GM12892 (cell line): ENCODE measurements around the gene NKAIN1. TPM values are rescaled to one million over a fixed set of nuclear protein-coding genes. Genes with fewer than 3 reads are reported as not detected.
A peak's percentile ranks its signal among the peaks of the same experiment; 100 is the strongest.
"Not testable (repeated sequence)": the region's sequence is repeated elsewhere in the genome, so short reads cannot be mapped to it uniquely, and the experiment has no call there.

ENCODE experiments used
- DNase-seq: peaks from one replicate; pipeline ENCODE4 v3.0.0; 2011; ENCODE audit not compliant: insufficient read length
- FAIRE-seq: peaks from 2 replicates; lab custom pipeline; 2011; peaks lifted over from hg19 to GRCh38; lab: Jason Lieb, UNC
- POLR2A ChIP-seq: IDR thresholded peaks from 2 replicates; pipeline ENCODE4 v1.6.1; 2011; ENCODE audit warnings: low read depth, low read length, control low read depth
- POLR2AphosphoS5 ChIP-seq: IDR thresholded peaks from 2 replicates; pipeline ENCODE4 v1.6.1; 2011; ENCODE audit warnings: low read depth, low read length, control low read depth
- TAF1 ChIP-seq: IDR thresholded peaks from 2 replicates; pipeline ENCODE4 v1.6.1; 2011; ENCODE audit warnings: low read depth, mild to moderate bottlenecking, control low read depth, low read length, borderline replicate concordance
- polyA plus RNA-seq: library from polyadenylated mRNA; unstranded; fragments of >200 nt; gene quantifications from one replicate; pipeline ENCODE4 v1.2.1, GENCODE V29; 2012; ENCODE audit warnings: missing spikeins, inconsistent platforms; ENCODE audit not compliant: missing spikeins

The NKAIN1 gene
- not detected for polyA plus RNA-seq

DNA sequence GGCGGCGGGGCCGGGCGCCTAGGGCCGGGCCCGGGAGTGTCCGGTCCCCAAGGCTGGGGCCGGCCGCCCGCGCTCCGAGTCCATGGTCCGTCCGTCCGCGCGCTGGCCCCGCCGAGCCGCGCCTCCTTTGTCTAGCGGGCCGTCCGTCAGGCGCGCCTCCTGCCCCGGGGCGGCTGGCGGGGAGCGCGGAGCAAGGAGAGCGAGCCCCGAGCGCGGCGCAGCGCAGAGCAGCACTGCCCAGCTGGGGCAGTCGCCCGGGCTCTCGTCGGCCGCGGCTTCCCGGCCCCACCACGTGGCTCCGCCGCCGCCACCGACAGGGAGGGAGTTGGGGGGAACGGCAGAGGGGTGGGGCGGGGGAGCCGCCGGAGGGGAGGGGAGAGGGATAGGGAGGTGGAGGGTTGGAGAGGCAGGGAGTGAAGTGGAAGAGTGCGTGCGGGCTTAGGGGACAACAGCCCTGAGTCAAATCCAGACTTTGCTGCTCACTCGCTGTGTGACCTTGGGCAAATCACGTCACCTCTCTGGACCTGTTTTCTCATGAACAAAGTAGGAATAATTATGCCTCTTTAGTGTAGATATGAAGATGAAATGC is at the start of gene NKAIN1:
TSS of gene NKAIN1 (minus strand) at position 235 of the 589 bp plus-strand sequence. CDS start 340 bp downstream, outside the sequence.
- DNase-seq (no peak), FAIRE-seq (no peak)
- TF ChIP-seq POLR2A: no peak
- no peak for TF ChIP-seq POLR2AphosphoS5
- TF ChIP-seq TAF1: no peak

- FAIRE-seq (no peak), DNase-seq (no peak)
- TF ChIP-seq POLR2AphosphoS5: no peak
- TF ChIP-seq TAF1: no peak
- TF ChIP-seq POLR2A: no peak
Measured at GRCh38 chr1:31289021-31289420, 49.3 kb upstream of the NKAIN1 start.

DNA sequence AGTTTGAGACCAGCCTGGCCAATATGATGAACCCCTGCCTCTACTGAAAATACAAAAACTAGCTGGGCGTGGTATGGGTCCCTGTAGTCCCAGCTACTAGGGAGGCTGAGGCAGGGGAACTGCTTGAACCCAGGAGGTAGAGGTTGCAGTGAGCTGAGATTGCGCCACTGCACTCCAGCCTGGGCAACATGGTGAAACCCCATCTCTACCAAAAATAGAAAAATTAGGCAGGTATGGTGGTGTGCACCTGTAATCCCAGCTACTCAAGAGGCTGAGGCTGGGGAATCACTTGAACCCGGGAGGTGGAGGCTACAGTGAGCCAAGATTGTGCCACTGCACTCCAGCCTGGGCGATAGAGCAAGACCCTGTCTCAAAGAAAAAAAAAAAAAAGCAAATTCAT is 48.1 kb upstream of the NKAIN1 start:
- FAIRE-seq: peak; percentile 74

GRCh38 chr1:31282426-31282825 is 42.7 kb upstream of the NKAIN1 start:
- not testable (repeated sequence) for FAIRE-seq, DNase-seq

More for the DNA sequence above, 48.1 kb upstream of the NKAIN1 start:
- DNase-seq: not testable (repeated sequence)

- no peak for DNase-seq
- FAIRE-seq: no peak
- TF ChIP-seq POLR2AphosphoS5 (no peak), TAF1 (no peak), POLR2A (no peak)
Measured at GRCh38 chr1:31273619-31274018, 33.9 kb upstream of the NKAIN1 start.

GRCh38 chr1:31272369-31272768 is 32.7 kb upstream of the NKAIN1 start:
- no peak for FAIRE-seq
- no peak for TF ChIP-seq POLR2A
- no peak for TF ChIP-seq POLR2AphosphoS5
- no peak for DNase-seq

- no peak for TF ChIP-seq POLR2A
- TF ChIP-seq POLR2AphosphoS5: no peak
- no peak for TF ChIP-seq TAF1
- FAIRE-seq (no peak), DNase-seq (no peak)
Measured at GRCh38 chr1:31266547-31266946, 26.9 kb upstream of the NKAIN1 start.

- no peak for TF ChIP-seq POLR2AphosphoS5
- no peak for TF ChIP-seq POLR2A
- TF ChIP-seq TAF1: no peak
- no peak for FAIRE-seq
- DNase-seq: no peak
Measured at GRCh38 chr1:31264790-31265386, 25.2 kb upstream of the NKAIN1 start.

- DNase-seq (no peak), FAIRE-seq (no peak)
- TF ChIP-seq POLR2A: no peak
- TF ChIP-seq TAF1: no peak
- no peak for TF ChIP-seq POLR2AphosphoS5
Measured at GRCh38 chr1:31263408-31263807, 23.7 kb upstream of the NKAIN1 start.

DNA sequence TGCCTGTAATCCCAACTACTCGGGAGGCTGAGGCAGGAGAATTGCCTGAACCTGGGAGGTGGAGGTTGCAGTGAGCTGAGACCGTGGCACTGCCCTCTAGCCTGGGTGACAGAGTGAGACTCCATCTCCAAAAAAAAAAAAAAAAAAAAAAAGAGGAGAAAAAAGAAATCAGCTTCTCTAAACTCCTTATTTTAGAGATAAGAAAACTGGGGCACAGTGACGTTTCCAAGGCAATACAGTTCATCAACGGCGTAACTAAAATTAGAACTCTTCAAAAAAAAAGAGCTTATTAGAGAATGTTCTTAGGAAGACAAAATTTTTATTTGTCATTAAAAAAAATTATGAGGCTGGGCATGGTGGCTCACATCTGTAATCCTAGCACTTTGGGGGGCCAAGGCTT is 22.7 kb upstream of the NKAIN1 start:
- FAIRE-seq: not testable (repeated sequence)

GRCh38 chr1:31261916-31262315 is 22.2 kb upstream of the NKAIN1 start:
- no peak for FAIRE-seq
- TF ChIP-seq POLR2AphosphoS5: no peak
- TF ChIP-seq TAF1: no peak
- no peak for TF ChIP-seq POLR2A
- no peak for DNase-seq

More for the DNA sequence above, 22.7 kb upstream of the NKAIN1 start:
- DNase-seq: not testable (repeated sequence)

- no peak for TF ChIP-seq POLR2A
- no peak for TF ChIP-seq TAF1
- TF ChIP-seq POLR2AphosphoS5: no peak
- DNase-seq: no peak
- no peak for FAIRE-seq
Measured at GRCh38 chr1:31259746-31260145, 20.1 kb upstream of the NKAIN1 start.

DNA sequence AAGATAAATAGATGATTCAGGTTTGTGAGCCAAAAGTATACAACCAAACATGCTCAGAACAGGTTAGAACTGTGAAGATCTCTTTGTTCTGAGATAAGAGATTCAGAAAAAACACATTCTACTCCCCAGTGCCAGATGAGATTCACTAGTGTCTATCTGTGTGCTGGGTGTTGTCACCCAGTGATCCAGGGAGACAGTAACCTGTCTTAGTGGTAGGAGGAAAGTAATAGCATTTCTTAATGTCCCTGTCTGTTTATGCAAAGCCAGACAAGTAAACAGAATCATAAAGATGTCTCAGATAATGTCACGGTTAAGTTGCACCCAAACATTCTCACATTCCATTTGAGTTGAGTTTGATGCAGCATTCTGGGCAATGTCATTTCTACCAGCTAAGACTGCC is 18.9 kb upstream of the NKAIN1 start:
- TF ChIP-seq POLR2AphosphoS5 (no peak), TAF1 (no peak), POLR2A (no peak)
- FAIRE-seq (no peak), DNase-seq (no peak)

GRCh38 chr1:31257213-31257612 is 17.5 kb upstream of the NKAIN1 start:
- no peak for DNase-seq

More at GRCh38 chr1:31257213-31257612, 17.5 kb upstream of the NKAIN1 start:
- TF ChIP-seq TAF1 (no peak), POLR2AphosphoS5 (no peak), POLR2A (no peak)
- no peak for FAIRE-seq
